Stimulated activated CD4-positive, alpha-beta T cell treated with anti-CD3 and anti-CD28 coated beads, Interleukin-12 subunit alpha, Interleukin-12 subunit beta, amount 100 ng/mL, for 48 hours (primary cell): ENCODE results near the gene KLHL28.
A peak's percentile ranks its signal among the peaks of the same experiment; 100 is the strongest.
"Not testable (repeated sequence)": the region's sequence is repeated elsewhere in the genome, so short reads cannot be mapped to it uniquely, and the experiment has no call there.

ENCODE experiments used
- DNase-seq, 3 donors: peaks; one replicate each; pipeline ENCODE4 v3.0.0-alpha.2; 2020; ENCODE audit warnings: low read depth in 2 of 3, low spot score in 1 of 3

KLHL28 gene

GRCh38 chr14:44897041-44897844 is 64.5 kb downstream of the KLHL28 start:
- DNase-seq: peak; percentile 96 to 98 (median 97)

GRCh38 chr14:44896275-44897040 is 65.3 kb downstream of the KLHL28 start:
- DNase-seq: no peak

GRCh38 chr14:44895716-44896115 is 66.0 kb downstream of the KLHL28 start:
- DNase-seq: no peak

- no peak for DNase-seq
Measured at GRCh38 chr14:44893535-44893934, 68.2 kb downstream of the KLHL28 start.

- DNase-seq: not testable (repeated sequence)
Measured at GRCh38 chr14:44891726-44892372, 69.9 kb downstream of the KLHL28 start.

GRCh38 chr14:44889595-44890471 is 71.9 kb downstream of the KLHL28 start:
- DNase-seq: no peak

GRCh38 chr14:44887596-44887955 is 74.2 kb downstream of the KLHL28 start:
- no peak for DNase-seq

GRCh38 chr14:44886860-44887595 is 74.7 kb downstream of the KLHL28 start:
- no peak for DNase-seq

GRCh38 chr14:44880791-44881190 is 81.0 kb downstream of the KLHL28 start:
- DNase-seq: no peak
